ENCODE measurements around the gene RBM23. TPM values are rescaled to one million over a fixed set of nuclear protein-coding genes. Genes with fewer than 3 reads are reported as not detected.
A peak's percentile ranks its signal among the peaks of the same experiment; 100 is the strongest.

The RBM23 gene
- total RNA-seq, 1 donor, result 122 TPM

GRCh38 chr14:22884738-22885523 is 34.0 kb downstream of the RBM23 start:
- Histone ChIP-seq H3K9me3 (ENCODE audit: low read depth, low read length) (no peaks in the 10 kb centered on the region), H3K27me3 (ENCODE audit: insufficient read depth, low read length) (no peaks in the 10 kb centered on the region), H3K4me1 (ENCODE audit: insufficient read depth, low read length) (peaks cover 46% of the 10 kb centered on the region)

GRCh38 chr14:22884076-22884737 is 34.7 kb downstream of the RBM23 start:
- no peak overlapping the region for H3K4me3 ChIP-seq (ENCODE audit: low read length)
- H3K4me1 ChIP-seq (ENCODE audit: insufficient read depth, low read length), result peaks cover 41% of the 10 kb centered on the region
- H3K9me3 ChIP-seq (ENCODE audit: low read depth, low read length), result no peaks in the 10 kb centered on the region
- no peaks in the 10 kb centered on the region for H3K27me3 ChIP-seq (ENCODE audit: insufficient read depth, low read length)

More at GRCh38 chr14:22884738-22885523, 34.0 kb downstream of the RBM23 start:
- H3K4me3 ChIP-seq (ENCODE audit: low read length), result no peak overlapping the region

- Histone ChIP-seq H3K27me3 (ENCODE audit: insufficient read depth, low read length) (no peaks in the 10 kb centered on the region), H3K4me3 (ENCODE audit: low read length) (no peak within 1 kb of the TSS), H3K4me1 (ENCODE audit: insufficient read depth, low read length) (peaks cover 33% of the 10 kb centered on the region), H3K9me3 (ENCODE audit: low read depth, low read length) (no peaks in the 10 kb centered on the region)
Measured at GRCh38 chr14:22883173-22883976, 35.6 kb downstream of the RBM23 start, which contains the start of gene REM2. TSS of gene REM2 (plus strand) at chr14:22883222. CDS start at chr14:22883288, 66 bp downstream.

- no peaks in the 10 kb centered on the region for H3K27me3 ChIP-seq (ENCODE audit: insufficient read depth, low read length)
- H3K9me3 ChIP-seq (ENCODE audit: low read depth, low read length), result no peaks in the 10 kb centered on the region
- H3K4me3 ChIP-seq (ENCODE audit: low read length), result no peak overlapping the region
- H3K4me1 ChIP-seq (ENCODE audit: insufficient read depth, low read length), result peaks cover 26% of the 10 kb centered on the region
Measured at GRCh38 chr14:22882529-22883172, 36.3 kb downstream of the RBM23 start.

DNA sequence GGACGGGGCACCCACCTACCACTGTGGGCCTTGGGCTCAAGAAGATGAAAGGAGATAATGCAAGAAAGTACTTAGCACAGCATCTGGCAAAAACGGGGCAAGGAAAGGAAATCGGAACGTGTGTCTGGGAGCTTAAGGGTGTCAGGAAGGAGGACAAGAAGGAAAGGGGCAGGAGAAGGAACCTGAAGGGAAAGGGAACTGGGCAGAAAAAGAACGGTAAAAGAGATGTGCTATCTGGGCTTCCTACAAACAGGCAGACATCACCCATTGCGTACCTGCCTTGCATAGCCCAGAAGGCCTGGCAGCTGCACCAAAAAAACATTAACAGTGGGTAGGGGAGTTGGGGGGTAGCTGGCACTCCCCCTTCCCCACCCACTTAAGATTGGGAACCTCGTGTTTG is 36.9 kb downstream of the RBM23 start:
- Histone ChIP-seq H3K4me3 (ENCODE audit: low read length) (no peak overlapping the region), H3K27me3 (ENCODE audit: insufficient read depth, low read length) (no peaks in the 10 kb centered on the region), H3K4me1 (ENCODE audit: insufficient read depth, low read length) (peaks cover 20% of the 10 kb centered on the region), H3K9me3 (ENCODE audit: low read depth, low read length) (no peaks in the 10 kb centered on the region)

GRCh38 chr14:22878271-22879246 is 40.4 kb downstream of the RBM23 start:
- H3K27me3 ChIP-seq (ENCODE audit: insufficient read depth, low read length), result no peaks in the 10 kb centered on the region
- H3K4me3 ChIP-seq (ENCODE audit: low read length), result no peak overlapping the region
- H3K9me3 ChIP-seq (ENCODE audit: low read depth, low read length), result no peaks in the 10 kb centered on the region
- peaks cover 17% of the 10 kb centered on the region for H3K4me1 ChIP-seq (ENCODE audit: insufficient read depth, low read length)

- H3K9me3 ChIP-seq (ENCODE audit: low read depth, low read length), result no peaks in the 10 kb centered on the region
- no peak overlapping the region for H3K4me3 ChIP-seq (ENCODE audit: low read length)
- H3K4me1 ChIP-seq (ENCODE audit: insufficient read depth, low read length), result peaks cover 20% of the 10 kb centered on the region
- H3K27me3 ChIP-seq (ENCODE audit: insufficient read depth, low read length), result no peaks in the 10 kb centered on the region
Measured at GRCh38 chr14:22877000-22877501, 41.9 kb downstream of the RBM23 start.

GRCh38 chr14:22875748-22876319 is 43.1 kb downstream of the RBM23 start:
- Histone ChIP-seq H3K4me3 (ENCODE audit: low read length) (no peak overlapping the region), H3K4me1 (ENCODE audit: insufficient read depth, low read length) (peaks cover 26% of the 10 kb centered on the region), H3K9me3 (ENCODE audit: low read depth, low read length) (no peaks in the 10 kb centered on the region), H3K27me3 (ENCODE audit: insufficient read depth, low read length) (no peaks in the 10 kb centered on the region)

DNA sequence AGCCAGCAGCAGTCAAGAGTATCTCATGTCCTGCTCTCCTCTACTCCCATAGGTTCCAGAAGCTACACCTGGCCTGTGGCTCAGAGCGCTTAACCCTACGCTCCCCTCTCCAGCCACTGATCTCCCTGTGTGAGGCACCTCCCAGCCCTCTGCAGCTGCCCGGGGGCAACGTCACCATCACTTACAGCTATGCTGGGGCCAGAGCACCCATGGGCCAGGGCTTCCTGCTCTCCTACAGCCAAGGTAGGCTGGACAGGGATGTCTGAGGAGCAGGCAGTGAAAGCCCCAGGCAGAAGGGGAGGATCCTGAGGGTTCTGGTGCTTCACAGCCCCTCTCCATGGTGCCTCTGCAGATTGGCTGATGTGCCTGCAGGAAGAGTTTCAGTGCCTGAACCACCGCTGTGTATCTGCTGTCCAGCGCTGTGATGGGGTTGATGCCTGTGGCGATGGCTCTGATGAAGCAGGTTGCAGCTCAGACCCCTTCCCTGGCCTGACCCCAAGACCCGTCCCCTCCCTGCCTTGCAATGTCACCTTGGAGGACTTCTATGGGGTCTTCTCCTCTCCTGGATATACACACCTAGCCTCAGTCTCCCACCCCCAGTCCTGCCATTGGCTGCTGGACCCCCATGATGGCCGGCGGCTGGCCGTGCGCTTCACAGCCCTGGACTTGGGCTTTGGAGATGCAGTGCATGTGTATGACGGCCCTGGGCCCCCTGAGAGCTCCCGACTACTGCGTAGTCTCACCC is 43.8 kb downstream of the RBM23 start:
- peaks cover 33% of the 10 kb centered on the region for H3K4me1 ChIP-seq (ENCODE audit: insufficient read depth, low read length)
- no peaks in the 10 kb centered on the region for H3K9me3 ChIP-seq (ENCODE audit: low read depth, low read length)
- H3K27me3 ChIP-seq (ENCODE audit: insufficient read depth, low read length), result no peaks in the 10 kb centered on the region
- H3K4me3 ChIP-seq (ENCODE audit: low read length), result no peak overlapping the region

- H3K27me3 ChIP-seq (ENCODE audit: insufficient read depth, low read length), result no peaks in the 10 kb centered on the region
- no peaks in the 10 kb centered on the region for H3K9me3 ChIP-seq (ENCODE audit: low read depth, low read length)
- peaks cover 41% of the 10 kb centered on the region for H3K4me1 ChIP-seq (ENCODE audit: insufficient read depth, low read length)
- H3K4me3 ChIP-seq (ENCODE audit: low read length), result peak overlapping the region; percentile 90
Measured at GRCh38 chr14:22872833-22873520, 46.0 kb downstream of the RBM23 start.

DNA sequence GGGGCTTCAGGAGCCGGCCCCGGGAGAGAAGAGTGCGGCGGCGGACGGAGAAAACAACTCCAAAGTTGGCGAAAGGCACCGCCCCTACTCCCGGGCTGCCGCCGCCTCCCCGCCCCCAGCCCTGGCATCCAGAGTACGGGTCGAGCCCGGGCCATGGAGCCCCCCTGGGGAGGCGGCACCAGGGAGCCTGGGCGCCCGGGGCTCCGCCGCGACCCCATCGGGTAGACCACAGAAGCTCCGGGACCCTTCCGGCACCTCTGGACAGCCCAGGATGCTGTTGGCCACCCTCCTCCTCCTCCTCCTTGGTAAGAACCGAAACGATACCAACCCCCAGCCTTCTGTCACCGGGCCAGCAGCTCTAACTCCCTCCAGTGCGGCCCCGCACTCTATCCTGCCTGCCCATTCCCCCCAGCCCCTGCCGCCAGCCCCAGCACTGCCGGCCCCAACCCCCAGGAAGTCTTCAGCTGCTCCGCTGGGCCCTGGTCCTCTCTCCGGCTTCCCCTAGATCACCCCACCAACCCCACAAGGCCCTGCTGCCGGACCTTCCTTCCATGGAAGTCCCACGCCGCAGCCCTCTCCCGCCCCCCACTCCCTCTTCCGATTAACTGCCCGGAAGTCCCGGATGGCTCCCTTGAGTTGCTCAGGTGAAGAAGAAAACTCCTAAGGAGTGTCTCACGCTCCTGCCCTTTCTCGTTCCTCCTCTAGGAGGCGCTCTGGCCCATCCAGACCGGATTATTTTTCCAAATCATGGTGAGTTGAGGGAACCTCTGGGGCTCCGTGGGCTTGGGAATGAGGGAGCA is 46.7 kb downstream of the RBM23 start:
- peaks cover 41% of the 10 kb centered on the region for H3K4me1 ChIP-seq (ENCODE audit: insufficient read depth, low read length)

More for the DNA sequence above, 46.7 kb downstream of the RBM23 start:
- Histone ChIP-seq H3K9me3 (ENCODE audit: low read depth, low read length) (no peaks in the 10 kb centered on the region), H3K4me3 (ENCODE audit: low read length) (peak overlapping the region; percentile 90), H3K27me3 (ENCODE audit: insufficient read depth, low read length) (no peaks in the 10 kb centered on the region)

Data from mononuclear cell (primary cell).